H1 (cell line): ENCODE data around the gene NCAPD3. TPM values are rescaled to one million over a fixed set of nuclear protein-coding genes. Genes with fewer than 3 reads are reported as not detected.

ENCODE experiments used
- BCL11A ChIP-seq, 2 experiments: IDR thresholded peaks; one replicate each; pipeline ENCODE4 v1.6.1; 2011; ENCODE audit warnings: low read depth in 2 of 2, low read length in 2 of 2, mild to moderate bottlenecking in 2 of 2
- CREB1 ChIP-seq: IDR thresholded peaks from 2 replicates; pipeline ENCODE4 v1.6.1; 2012; ENCODE audit warnings: inconsistent platforms
- NANOG ChIP-seq: IDR thresholded peaks from 2 replicates; pipeline ENCODE4 v1.6.1; 2011; ENCODE audit warnings: low read length, low read depth, mild to moderate bottlenecking, inconsistent platforms; ENCODE audit not compliant: insufficient read depth, poor library complexity, severe bottlenecking
- PHF8 ChIP-seq: fragments of 200-600 bp; sonication (generic); conservative IDR thresholded peaks from 2 replicates; pipeline ENCODE4 v1.7.1; 2012; ENCODE audit warnings: low read depth, mild to moderate bottlenecking, inconsistent platforms, low read length, moderate library complexity
- RBBP5 ChIP-seq: IDR thresholded peaks from 2 replicates; pipeline ENCODE4 v1.7.1; 2012; ENCODE audit warnings: low read depth, mild to moderate bottlenecking, inconsistent platforms, low read length, moderate library complexity, borderline replicate concordance
- RFX5 ChIP-seq: IDR thresholded peaks from 2 replicates; pipeline ENCODE4 v1.6.1; 2011; ENCODE audit warnings: low read depth, low read length, improper control_type of control experiment, borderline replicate concordance
- RNF2 ChIP-seq: fragments of 200-900, 300-1000 bp; sonication (generic); IDR thresholded peaks from 2 replicates; pipeline ENCODE4 v1.7.1; 2016; ENCODE audit warnings: borderline replicate concordance, low read depth, mild to moderate bottlenecking, antibody characterized with exemption, low read length; ENCODE audit not compliant: poor library complexity, severe bottlenecking; ENCODE audit errors: missing control alignments
- RXRA ChIP-seq: IDR thresholded peaks from 2 replicates; pipeline ENCODE4 v1.6.1; 2011; ENCODE audit warnings: low read depth, mild to moderate bottlenecking, low read length, moderate library complexity; ENCODE audit not compliant: insufficient read depth
- polyA plus RNA-seq, 7 experiments: library from polyadenylated mRNA; depleted of rRNA in 3 of 7; stranded (reverse) in 5 of 7; unstranded in 2 of 7; fragments of >200 nt in 5 of 7; fragments of 200-250 nt in 2 of 7; gene quantifications; 1 replicate in 5 of 7; 2 replicates in 1 of 7; 4 replicates in 1 of 7; pipeline versions ENCODE4 v1.2.1 to v1.2.3, GENCODE V29; 2011 to 2013; ENCODE audit warnings: missing spikeins in 2 of 7, mixed read lengths in 2 of 7
- total RNA-seq: library from RNA; stranded (reverse); fragmentation: NEBNext Ultra II Directional; extraction: Animal tissue kit (Norgen Biotek cat#: 25700); gene quantifications from 2 replicates; pipeline ENCODE4 v1.2.1, GENCODE V29; 2021

NCAPD3 gene
- total and polyA plus RNA-seq, 2 of the 8 experiments (the other 6 are each of a cell fraction or from before 2014, with no cell fraction given) = 26.5 to 55.2 TPM

GRCh38 chr11:134267966-134268365 lies 44.2 kb upstream of the NCAPD3 start (continued):
- no peak for TF ChIP-seq RFX5
- no peak for TF ChIP-seq RXRA
- TF ChIP-seq RNF2 = no peak
- TF ChIP-seq CREB1 = no peak
- TF ChIP-seq PHF8 = no peak
- TF ChIP-seq RBBP5 = no peak
- no peak for TF ChIP-seq NANOG
- TF ChIP-seq BCL11A (IDR thresholded peaks at IDR 0.05; ENCODE audit: low read depth in 2 of 2, low read length in 2 of 2) = no peak
